Liver (tissue), 9 donors: ENCODE results near the gene CRK. TPM values are rescaled to one million over a fixed set of nuclear protein-coding genes. Genes with fewer than 3 reads are reported as not detected.

Experiments
- DNase-seq: peaks from one replicate; pipeline ENCODE4 v3.0.0-alpha.2; 2017; ENCODE audit warnings: low spot score
- H3K27ac ChIP-seq, 2 donors: one replicate each; pipeline ENCODE4 v1.7.0; 2013; ENCODE audit warnings: inconsistent platforms in 2 of 2, low read length in 2 of 2, control low read depth in 1 of 2, low read depth in 1 of 2, mild to moderate bottlenecking in 1 of 2
- H3K27me3 ChIP-seq, 4 donors: one replicate each; pipeline versions ENCODE4 v1.6.1 to v1.7.0; 2013; ENCODE audit warnings: low read length in 3 of 4, inconsistent platforms in 1 of 4, mild to moderate bottlenecking in 1 of 4, moderate library complexity in 1 of 4; ENCODE audit not compliant: control insufficient read depth in 4 of 4, insufficient read depth in 4 of 4
- H3K36me3 ChIP-seq, 4 donors: one replicate each; pipeline versions ENCODE4 v1.6.1 to v1.7.0; 2013; ENCODE audit warnings: low read length in 3 of 4, mild to moderate bottlenecking in 3 of 4, low read depth in 1 of 4, moderate library complexity in 1 of 4; ENCODE audit not compliant: control insufficient read depth in 4 of 4, insufficient read depth in 3 of 4
- H3K4me1 ChIP-seq, 4 donors: one replicate each; pipeline versions ENCODE4 v1.6.1 to v1.7.0; 2013; ENCODE audit warnings: low read length in 3 of 4, mild to moderate bottlenecking in 3 of 4, moderate library complexity in 1 of 4; ENCODE audit not compliant: control insufficient read depth in 4 of 4, insufficient read depth in 4 of 4
- H3K4me3 ChIP-seq, 3 donors: one replicate each; pipeline versions ENCODE4 v1.6.1 to v1.7.0; 2013; ENCODE audit warnings: low read length in 3 of 3, control low read depth in 1 of 3, low read depth in 1 of 3, mild to moderate bottlenecking in 1 of 3
- H3K9ac ChIP-seq, 2 donors: one replicate each; pipeline ENCODE4 v1.7.0; 2013; ENCODE audit warnings: low read length in 2 of 2, mild to moderate bottlenecking in 2 of 2, moderate library complexity in 2 of 2, control low read depth in 1 of 2, low read depth in 1 of 2
- H3K9me3 ChIP-seq, 4 donors: one replicate each; pipeline versions ENCODE4 v1.6.1 to v1.7.0; 2013; ENCODE audit warnings: low read length in 3 of 4; ENCODE audit not compliant: control insufficient read depth in 4 of 4
- ATF3 ChIP-seq: IDR thresholded peaks from 2 replicates; pipeline ENCODE4 v1.6.1; 2016; ENCODE audit warnings: antibody characterized with exemption
- EGR1 ChIP-seq, 2 donors: IDR thresholded peaks; 2 replicates each; pipeline ENCODE4 v1.6.1; 2016 to 2018; ENCODE audit warnings: antibody characterized with exemption in 2 of 2, low read depth in 2 of 2
- FOXA1 ChIP-seq: IDR thresholded peaks from 2 replicates; pipeline ENCODE4 v1.6.1; 2016; ENCODE audit warnings: antibody characterized with exemption
- FOXA2 ChIP-seq: IDR thresholded peaks from 2 replicates; pipeline ENCODE4 v1.6.1; 2016; ENCODE audit warnings: antibody characterized with exemption
- GABPA ChIP-seq, 2 donors: IDR thresholded peaks in 1 of 2; conservative IDR thresholded peaks in 1 of 2; 2 replicates each; pipeline ENCODE4 v1.6.1; 2016; ENCODE audit warnings: antibody characterized with exemption in 2 of 2, mild to moderate bottlenecking in 1 of 2, moderate library complexity in 1 of 2
- HNF4A ChIP-seq, 2 donors: conservative IDR thresholded peaks; 2 replicates each; pipeline ENCODE4 v1.6.1; 2016; ENCODE audit warnings: antibody characterized with exemption in 2 of 2, mild to moderate bottlenecking in 2 of 2
- HNF4G ChIP-seq: IDR thresholded peaks from 2 replicates; pipeline ENCODE4 v1.6.1; 2016; ENCODE audit warnings: antibody characterized with exemption
- JUND ChIP-seq, 2 donors: IDR thresholded peaks; 2 replicates each; pipeline ENCODE4 v1.6.1; 2016; ENCODE audit warnings: antibody characterized with exemption in 2 of 2
- MAX ChIP-seq: IDR thresholded peaks from 2 replicates; pipeline ENCODE4 v1.6.1; 2016; ENCODE audit warnings: antibody characterized with exemption
- NR2F2 ChIP-seq: IDR thresholded peaks from 2 replicates; pipeline ENCODE4 v1.6.1; 2016; ENCODE audit warnings: antibody characterized with exemption
- RAD21 ChIP-seq, 2 donors: IDR thresholded peaks; 2 replicates each; pipeline ENCODE4 v1.6.1; 2016; ENCODE audit warnings: antibody characterized with exemption in 2 of 2, mild to moderate bottlenecking in 2 of 2
- REST ChIP-seq: IDR thresholded peaks from 2 replicates; pipeline ENCODE4 v1.6.1; 2016; ENCODE audit warnings: antibody characterized with exemption, mild to moderate bottlenecking
- RXRA ChIP-seq, 2 donors: IDR thresholded peaks; 2 replicates each; pipeline ENCODE4 v1.6.1; 2017 to 2018; ENCODE audit warnings: antibody characterized with exemption in 2 of 2, mild to moderate bottlenecking in 1 of 2
- SP1 ChIP-seq: IDR thresholded peaks from 2 replicates; pipeline ENCODE4 v1.6.1; 2018; ENCODE audit warnings: antibody characterized with exemption, mild to moderate bottlenecking
- TAF1 ChIP-seq: conservative IDR thresholded peaks from 2 replicates; pipeline ENCODE4 v1.6.1; 2016; ENCODE audit warnings: antibody characterized with exemption, mild to moderate bottlenecking
- YY1 ChIP-seq: IDR thresholded peaks from 2 replicates; pipeline ENCODE4 v1.6.1; 2016; ENCODE audit warnings: antibody characterized with exemption, mild to moderate bottlenecking
- WGBS: extraction: QIAGEN DNeasy Blood & Tissue Kit; methylation state at CpG from one replicate; pipeline ENCODE4 v1.1.7; 2013; 5-methylcytosine and 5-hydroxymethylcytosine counted together
- polyA plus RNA-seq, 2 donors: library from polyadenylated mRNA; stranded (reverse) in 1 of 2; unstranded in 1 of 2; fragments of 200-250 nt in 1 of 2; fragments of >200 nt in 1 of 2; fragmentation: Nextera tagmentation in 1 of 2; extraction: Ambion mirVana in 1 of 2; gene quantifications; one replicate each; pipeline versions ENCODE4 v1.2.1 to v1.2.3, GENCODE V29; 2013 to 2015
- total RNA-seq, 2 donors: library from RNA; depleted of rRNA; stranded (reverse); fragments of >200 nt; gene quantifications; one replicate each; pipeline ENCODE4 v1.2.3, GENCODE V29; 2014
- TF ChIP-seq, protein P1 (sequence below): IDR thresholded peaks from 2 replicates; pipeline ENCODE4 v1.6.1; 2016; ENCODE audit warnings: antibody characterized with exemption
- donor health status: healthy.
- donor health status: healthy.
- donor health status: healthy.
- donor health status: healthy.
- donor health status: healthy.

The CRK gene
- total and polyA plus RNA-seq, 4 donors = 29.5 to 69.9 (median 34.8) TPM

DNA sequence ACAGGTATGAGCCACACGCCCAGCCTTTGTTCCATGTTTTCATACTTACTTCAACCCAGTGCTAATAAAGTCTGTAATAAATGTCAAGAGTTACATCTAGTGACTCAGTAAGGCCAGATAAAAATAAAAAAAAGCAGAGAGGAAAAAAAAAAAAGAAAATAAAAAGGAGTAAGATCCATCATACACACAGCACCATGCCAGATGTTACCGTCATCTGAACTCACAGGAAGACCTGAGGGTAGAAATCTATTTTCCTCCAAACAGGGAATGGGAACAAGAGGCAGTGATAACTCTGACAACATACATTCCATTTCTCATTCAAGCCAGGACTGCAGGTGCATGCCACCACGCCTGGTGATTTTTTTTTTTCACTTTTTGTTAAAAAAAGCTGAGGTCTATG is 20.7 kb downstream of the CRK start:
- Histone ChIP-seq H3K9me3 (no peaks in the 10 kb centered on the region), H3K27me3 (no peaks in the 10 kb centered on the region), H3K27ac (no peak overlapping the region), H3K9ac (no peak overlapping the region), H3K4me3 (no peak overlapping the region), H3K4me1 (peaks cover 0 to 5% (median 2%) of the 10 kb centered on the region in 4 donors), H3K36me3 (peaks cover 8 to 37% (median 16%) of the 10 kb centered on the region in 4 donors)
- no peak for DNase-seq
- TF ChIP-seq MAX (no peak), TAF1 (no peak), JUND (IDR thresholded peaks at IDR 0.05) (no peak), ATF3 (no peak), EGR1 (IDR thresholded peaks at IDR 0.05; ENCODE audit: low read depth in 2 of 2) (no peak), HNF4A (conservative IDR thresholded peaks at IDR 0.05) (no peak), GABPA (IDR thresholded peaks at IDR 0.05 in 1 of 2, conservative IDR thresholded peaks at IDR 0.05 in 1 of 2) (no peak), RXRA (IDR thresholded peaks at IDR 0.05) (no peak), RAD21 (IDR thresholded peaks at IDR 0.05) (no peak), SP1 (no peak), YY1 (no peak), REST (no peak), FOXA2 (no peak), FOXA1 (no peak), NR2F2 (no peak), HNF4G (no peak)
- TF ChIP-seq, protein P1, sequence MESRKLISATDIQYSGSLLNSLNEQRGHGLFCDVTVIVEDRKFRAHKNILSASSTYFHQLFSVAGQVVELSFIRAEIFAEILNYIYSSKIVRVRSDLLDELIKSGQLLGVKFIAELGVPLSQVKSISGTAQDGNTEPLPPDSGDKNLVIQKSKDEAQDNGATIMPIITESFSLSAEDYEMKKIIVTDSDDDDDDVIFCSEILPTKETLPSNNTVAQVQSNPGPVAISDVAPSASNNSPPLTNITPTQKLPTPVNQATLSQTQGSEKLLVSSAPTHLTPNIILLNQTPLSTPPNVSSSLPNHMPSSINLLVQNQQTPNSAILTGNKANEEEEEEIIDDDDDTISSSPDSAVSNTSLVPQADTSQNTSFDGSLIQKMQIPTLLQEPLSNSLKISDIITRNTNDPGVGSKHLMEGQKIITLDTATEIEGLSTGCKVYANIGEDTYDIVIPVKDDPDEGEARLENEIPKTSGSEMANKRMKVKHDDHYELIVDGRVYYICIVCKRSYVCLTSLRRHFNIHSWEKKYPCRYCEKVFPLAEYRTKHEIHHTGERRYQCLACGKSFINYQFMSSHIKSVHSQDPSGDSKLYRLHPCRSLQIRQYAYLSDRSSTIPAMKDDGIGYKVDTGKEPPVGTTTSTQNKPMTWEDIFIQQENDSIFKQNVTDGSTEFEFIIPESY = no peak
- WGBS = 94% methylated on average over 3 of the region's 3 CpGs

DNA sequence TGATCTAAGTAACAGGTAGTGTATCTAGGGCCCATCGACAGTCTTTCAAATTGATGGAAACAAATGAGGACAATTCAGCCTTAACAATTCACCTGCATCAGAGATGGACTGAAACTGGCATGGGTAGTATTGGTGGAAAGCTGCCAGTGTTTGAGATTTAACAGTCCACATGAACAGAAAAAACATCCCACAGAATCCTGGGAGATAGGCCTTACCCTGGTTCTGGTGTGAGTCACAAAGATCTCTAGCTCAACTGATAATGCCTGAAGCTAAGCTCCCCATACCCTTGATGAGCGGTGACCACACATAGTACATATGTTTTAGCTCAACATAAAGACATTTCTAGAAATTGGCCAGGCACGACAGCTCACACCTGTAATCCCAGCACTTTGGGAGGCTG is 21.9 kb downstream of the CRK start:
- WGBS = 95% methylated on average over 3 of the region's 3 CpGs
- H3K9me3 ChIP-seq = no peaks in the 10 kb centered on the region
- peaks cover 14 to 37% (median 16%) of the 10 kb centered on the region in 4 donors for H3K36me3 ChIP-seq
- TF ChIP-seq MAX = no peak
- TF ChIP-seq TAF1 = no peak
- TF ChIP-seq HNF4A (conservative IDR thresholded peaks at IDR 0.05) = no peak
- no peak for TF ChIP-seq ATF3
- no peak overlapping the region for H3K9ac ChIP-seq
- H3K27ac ChIP-seq = no peak overlapping the region
- H3K4me1 ChIP-seq = peaks cover 0 to 5% (median 2%) of the 10 kb centered on the region in 4 donors
- H3K4me3 ChIP-seq = no peak overlapping the region
- no peaks in the 10 kb centered on the region for H3K27me3 ChIP-seq
- DNase-seq = no peak
